Measurements from ENCODE around the gene MRPL55.
A peak's percentile ranks its signal among the peaks of the same experiment; 100 is the strongest.

The MRPL55 gene

GRCh38 chr1:228109073-228109961 lies at the start of gene MRPL55:
Gene MRPL55, minus strand, starts transcription at chr1:228109299. Its CDS starts 1,039 bp downstream, at chr1:228108260.
- DNase-seq, result peak; percentile 98

- no peak for DNase-seq
Observed at GRCh38 chr1:228158151-228159007, 49.3 kb upstream of the MRPL55 start.

GRCh38 chr1:228157729-228158126 lies 48.6 kb upstream of the MRPL55 start:
- no peak for DNase-seq

GRCh38 chr1:228156941-228157728 lies 48.0 kb upstream of the MRPL55 start:
- DNase-seq, result no peak

- DNase-seq, result no peak
Observed at GRCh38 chr1:228156515-228156881, 47.4 kb upstream of the MRPL55 start.

- DNase-seq, result no peak
Observed at GRCh38 chr1:228155596-228156514, 46.8 kb upstream of the MRPL55 start.

GRCh38 chr1:228154670-228155571 lies 45.8 kb upstream of the MRPL55 start:
- DNase-seq, result no peak

GRCh38 chr1:228154021-228154669 lies 45.0 kb upstream of the MRPL55 start:
- DNase-seq, result no peak

GRCh38 chr1:228152918-228153258 lies 43.8 kb upstream of the MRPL55 start:
- DNase-seq, result no peak

GRCh38 chr1:228152097-228152917 lies 43.2 kb upstream of the MRPL55 start:
- no peak for DNase-seq

GRCh38 chr1:228151180-228151925 lies 42.3 kb upstream of the MRPL55 start:
- DNase-seq, result no peak

- no peak for DNase-seq
Observed at GRCh38 chr1:228150461-228151179, 41.5 kb upstream of the MRPL55 start.

- no peak for DNase-seq
Observed at GRCh38 chr1:228150120-228150460, 41.0 kb upstream of the MRPL55 start.

GRCh38 chr1:228149406-228150119 lies 40.5 kb upstream of the MRPL55 start, which contains the start of gene GJC2:
Gene GJC2, plus strand, starts transcription at chr1:228149930. Its CDS starts 7,829 bp downstream, at chr1:228157759.
- DNase-seq, result no peak

GRCh38 chr1:228148935-228149405 lies 39.9 kb upstream of the MRPL55 start:
- no peak for DNase-seq

- DNase-seq, result no peak
Observed at GRCh38 chr1:228148196-228148861, 39.2 kb upstream of the MRPL55 start.

GRCh38 chr1:228147768-228148167 lies 38.7 kb upstream of the MRPL55 start:
- no peak for DNase-seq

Measured in inflammatory macrophage treated with lipopolysaccharide for 4 hours (primary cell).